ENCODE results near the gene LRRC27.

The LRRC27 gene

GRCh38 chr10:132392811-132393694, 61.1 kb downstream of the LRRC27 start:
- H3K36me3 ChIP-seq (ENCODE audit: insufficient read depth, low read depth, low read length), result no peaks in the 10 kb centered on the region
- H3K4me3 ChIP-seq (ENCODE audit: low read length), result no peak overlapping the region
- no peak overlapping the region for H3K27ac ChIP-seq (ENCODE audit: low read length)
- H3K27me3 ChIP-seq (ENCODE audit: insufficient read depth, low read length), result peaks cover 16% of the 10 kb centered on the region
- H3K4me1 ChIP-seq (ENCODE audit: insufficient read depth, low read length), result peaks cover 6% of the 10 kb centered on the region; the same call in 1 of the 2 replicates
- H3K9me3 ChIP-seq (ENCODE audit: insufficient read depth, low read depth, low read length), result no peaks in the 10 kb centered on the region
- no peak overlapping the region for H3K9ac ChIP-seq (ENCODE audit: low read depth, low read length)

GRCh38 chr10:132393695-132394181, 61.7 kb downstream of the LRRC27 start:
- no peaks in the 10 kb centered on the region for H3K9me3 ChIP-seq (ENCODE audit: insufficient read depth, low read depth, low read length)
- no peaks in the 10 kb centered on the region for H3K36me3 ChIP-seq (ENCODE audit: insufficient read depth, low read depth, low read length)
- H3K4me1 ChIP-seq (ENCODE audit: insufficient read depth, low read length), result peaks cover 7% of the 10 kb centered on the region; the same call in 1 of the 2 replicates
- no peak overlapping the region for H3K9ac ChIP-seq (ENCODE audit: low read depth, low read length)
- no peak overlapping the region for H3K27ac ChIP-seq (ENCODE audit: low read length)
- no peak overlapping the region for H3K4me3 ChIP-seq (ENCODE audit: low read length)
- H3K27me3 ChIP-seq (ENCODE audit: insufficient read depth, low read length), result peaks cover 23% of the 10 kb centered on the region

GRCh38 chr10:132394201-132394811, 62.3 kb downstream of the LRRC27 start:
- Histone ChIP-seq H3K9me3 (ENCODE audit: insufficient read depth, low read depth, low read length) (no peaks in the 10 kb centered on the region), H3K36me3 (ENCODE audit: insufficient read depth, low read depth, low read length) (no peaks in the 10 kb centered on the region), H3K4me1 (ENCODE audit: insufficient read depth, low read length) (peaks cover 4% of the 10 kb centered on the region; the same call in 1 of the 2 replicates), H3K4me3 (ENCODE audit: low read length) (no peak overlapping the region), H3K27ac (ENCODE audit: low read length) (no peak overlapping the region), H3K9ac (ENCODE audit: low read depth, low read length) (no peak overlapping the region), H3K27me3 (ENCODE audit: insufficient read depth, low read length) (peaks cover 23% of the 10 kb centered on the region)

- Histone ChIP-seq H3K9me3 (ENCODE audit: insufficient read depth, low read depth, low read length) (no peaks in the 10 kb centered on the region), H3K4me3 (ENCODE audit: low read length) (no peak overlapping the region), H3K4me1 (ENCODE audit: insufficient read depth, low read length) (peaks cover 4% of the 10 kb centered on the region; the same call in 1 of the 2 replicates), H3K9ac (ENCODE audit: low read depth, low read length) (no peak overlapping the region), H3K36me3 (ENCODE audit: insufficient read depth, low read depth, low read length) (no peaks in the 10 kb centered on the region), H3K27me3 (ENCODE audit: insufficient read depth, low read length) (peaks cover 23% of the 10 kb centered on the region), H3K27ac (ENCODE audit: low read length) (no peak overlapping the region)
These were observed 63.1 kb downstream of the LRRC27 start for GRCh38 chr10:132394936-132395703.

GRCh38 chr10:132395704-132396493, 63.9 kb downstream of the LRRC27 start:
- no peaks in the 10 kb centered on the region for H3K36me3 ChIP-seq (ENCODE audit: insufficient read depth, low read depth, low read length)
- H3K9ac ChIP-seq (ENCODE audit: low read depth, low read length), result no peak overlapping the region
- H3K27ac ChIP-seq (ENCODE audit: low read length), result no peak overlapping the region
- peaks cover 4% of the 10 kb centered on the region; the same call in 1 of the 2 replicates for H3K4me1 ChIP-seq (ENCODE audit: insufficient read depth, low read length)
- H3K27me3 ChIP-seq (ENCODE audit: insufficient read depth, low read length), result peaks cover 23% of the 10 kb centered on the region
- peak overlapping the region; percentile 56; the same call in 1 of the 2 replicates for H3K4me3 ChIP-seq (ENCODE audit: low read length)
- no peaks in the 10 kb centered on the region for H3K9me3 ChIP-seq (ENCODE audit: insufficient read depth, low read depth, low read length)

- no peak overlapping the region for H3K9ac ChIP-seq (ENCODE audit: low read depth, low read length)
- H3K4me3 ChIP-seq (ENCODE audit: low read length), result peak overlapping the region; percentile 56; the same call in 1 of the 2 replicates
- H3K4me1 ChIP-seq (ENCODE audit: insufficient read depth, low read length), result peaks cover 4% of the 10 kb centered on the region; the same call in 1 of the 2 replicates
- no peaks in the 10 kb centered on the region for H3K9me3 ChIP-seq (ENCODE audit: insufficient read depth, low read depth, low read length)
- peaks cover 23% of the 10 kb centered on the region for H3K27me3 ChIP-seq (ENCODE audit: insufficient read depth, low read length)
- no peak overlapping the region for H3K27ac ChIP-seq (ENCODE audit: low read length)
- H3K36me3 ChIP-seq (ENCODE audit: insufficient read depth, low read depth, low read length), result no peaks in the 10 kb centered on the region
These were observed 64.6 kb downstream of the LRRC27 start for GRCh38 chr10:132396494-132397035.

GRCh38 chr10:132397036-132397541, 65.1 kb downstream of the LRRC27 start, which contains the start of gene PWWP2B:
TSS of gene PWWP2B (plus strand) at chr10:132397200. CDS start at chr10:132397227, 27 bp downstream.
- peak within 1 kb of the TSS; percentile 65 for H3K4me3 ChIP-seq (ENCODE audit: low read length)
- H3K4me1 ChIP-seq (ENCODE audit: insufficient read depth, low read length), result peaks cover 4% of the 10 kb centered on the region; the same call in 1 of the 2 replicates
- H3K9me3 ChIP-seq (ENCODE audit: insufficient read depth, low read depth, low read length), result no peaks in the 10 kb centered on the region
- H3K36me3 ChIP-seq (ENCODE audit: insufficient read depth, low read depth, low read length), result no peaks in the 10 kb centered on the region
- no peak within 1 kb of the TSS for H3K27ac ChIP-seq (ENCODE audit: low read length)
- H3K9ac ChIP-seq (ENCODE audit: low read depth, low read length), result no peak within 1 kb of the TSS
- peaks cover 23% of the 10 kb centered on the region for H3K27me3 ChIP-seq (ENCODE audit: insufficient read depth, low read length)

GRCh38 chr10:132397671-132398565, 65.9 kb downstream of the LRRC27 start:
- no peaks in the 10 kb centered on the region for H3K9me3 ChIP-seq (ENCODE audit: insufficient read depth, low read depth, low read length)
- H3K4me1 ChIP-seq (ENCODE audit: insufficient read depth, low read length), result peaks cover 4% of the 10 kb centered on the region; the same call in 1 of the 2 replicates
- peaks cover 23% of the 10 kb centered on the region for H3K27me3 ChIP-seq (ENCODE audit: insufficient read depth, low read length)
- no peak overlapping the region for H3K9ac ChIP-seq (ENCODE audit: low read depth, low read length)
- no peaks in the 10 kb centered on the region for H3K36me3 ChIP-seq (ENCODE audit: insufficient read depth, low read depth, low read length)
- peak overlapping the region; percentile 65 for H3K4me3 ChIP-seq (ENCODE audit: low read length)
- no peak overlapping the region for H3K27ac ChIP-seq (ENCODE audit: low read length)

- Histone ChIP-seq H3K27ac (ENCODE audit: low read length) (no peak overlapping the region), H3K27me3 (ENCODE audit: insufficient read depth, low read length) (peaks cover 23% of the 10 kb centered on the region), H3K4me1 (ENCODE audit: insufficient read depth, low read length) (peaks cover 4% of the 10 kb centered on the region; the same call in 1 of the 2 replicates), H3K9me3 (ENCODE audit: insufficient read depth, low read depth, low read length) (no peaks in the 10 kb centered on the region), H3K4me3 (ENCODE audit: low read length) (no peak overlapping the region), H3K36me3 (ENCODE audit: insufficient read depth, low read depth, low read length) (no peaks in the 10 kb centered on the region), H3K9ac (ENCODE audit: low read depth, low read length) (no peak overlapping the region)
These were observed 66.6 kb downstream of the LRRC27 start for GRCh38 chr10:132398566-132398991.

Data from iPS-20b (cell line).